SK-N-SH (cell line): ENCODE data around the gene TSPAN3. TPM values are rescaled to one million over a fixed set of nuclear protein-coding genes. Genes with fewer than 3 reads are reported as not detected.

ENCODE experiments used
- CTCF ChIA-PET: fragments of 300-600, 350-600 bp; formaldehyde crosslinking; extraction: SDS; loops from one replicate; lab custom pipeline; 2021; lab: Yijun Ruan, JAX
- POLR2A ChIA-PET: fragments of 350-600 bp; sonication (Branson Sonifier 250); formaldehyde crosslinking; extraction: SDS; loops from one replicate; lab custom pipeline; 2020; ENCODE audit warnings: antibody characterized with exemption, inconsistent platforms; lab: Yijun Ruan, JAX
- DNase-seq: peaks from one replicate; pipeline ENCODE4 v3.0.0; 2012
- H2AFZ ChIP-seq: fragments of 200-600 bp; sonication (generic); 2 replicates; pipeline ENCODE4 v1.8.1; 2016; ENCODE audit warnings: antibody characterized with exemption, mild to moderate bottlenecking, low read depth
- H3F3A ChIP-seq: fragments of 200-600 bp; sonication (generic); replicated peaks from 2 replicates; pipeline ENCODE3; 2016; ENCODE audit warnings: antibody characterized with exemption, mild to moderate bottlenecking; ENCODE audit not compliant: insufficient read depth
- H3K27ac ChIP-seq, 2 experiments: fragments of 200-500 bp in 1 of 2; fragments of 200-600 bp in 1 of 2; sonication (Bioruptor generic) in 1 of 2; sonication (generic), shearing (Covaris generic) in 1 of 2; 2 replicates each; pipeline versions ENCODE4 v1.5.1 to v1.6.1; 2014 to 2016; ENCODE audit warnings: low read depth in 2 of 2, inconsistent platforms in 1 of 2, low read length in 1 of 2, mild to moderate bottlenecking in 1 of 2, mixed read lengths in 1 of 2
- H3K27me3 ChIP-seq: fragments of 200-600 bp; sonication (generic), shearing (Covaris generic); 2 replicates; pipeline ENCODE4 v1.6.1; 2016; ENCODE audit warnings: mixed run types; ENCODE audit not compliant: insufficient read depth
- H3K36me3 ChIP-seq, 2 experiments: fragments of 200-500 bp in 1 of 2; fragments of 200-600 bp in 1 of 2; sonication (Bioruptor generic) in 1 of 2; sonication (generic) in 1 of 2; replicated peaks in 1 of 2; 2 replicates each; pipeline versions ENCODE3 to v1.5.1; 2014 to 2016; ENCODE audit warnings: low read length in 1 of 2, mild to moderate bottlenecking in 1 of 2; ENCODE audit not compliant: insufficient read depth in 2 of 2, control insufficient read depth in 1 of 2
- H3K4me1 ChIP-seq, 2 experiments: fragments of 200-500 bp in 1 of 2; fragments of 200-600 bp in 1 of 2; sonication (Bioruptor generic) in 1 of 2; sonication (generic), shearing (Covaris generic) in 1 of 2; 2 replicates each; pipeline versions ENCODE4 v1.5.1 to v1.6.1; 2014 to 2016; ENCODE audit warnings: low read depth in 1 of 2, low read length in 1 of 2, mixed run types in 1 of 2; ENCODE audit not compliant: insufficient read depth in 2 of 2, control insufficient read depth in 1 of 2
- H3K4me2 ChIP-seq: fragments of 200-600 bp; sonication (generic), shearing (Covaris generic); 2 replicates; pipeline ENCODE4 v1.6.1; 2017; ENCODE audit warnings: mixed run types
- H3K4me3 ChIP-seq, 2 experiments: fragments of 200-500 bp in 1 of 2; fragments of 200-600 bp in 1 of 2; sonication (Bioruptor generic) in 1 of 2; sonication (generic), shearing (Covaris generic) in 1 of 2; 2 replicates each; pipeline versions ENCODE4 v1.5.1 to v1.8.1; 2014 to 2016; ENCODE audit warnings: low read depth in 2 of 2, inconsistent platforms in 1 of 2, low read length in 1 of 2, mild to moderate bottlenecking in 1 of 2, mixed read lengths in 1 of 2, moderate library complexity in 1 of 2
- H3K79me2 ChIP-seq: fragments of 200-600 bp; sonication (generic); 2 replicates; pipeline ENCODE4 v1.8.1; 2017; ENCODE audit warnings: mild to moderate bottlenecking; ENCODE audit not compliant: insufficient read depth
- H3K9ac ChIP-seq: fragments of 200-600 bp; sonication (generic); 2 replicates; pipeline ENCODE4 v1.6.1; 2017; ENCODE audit warnings: mixed run types
- H3K9me2 ChIP-seq: fragments of 200-600 bp; sonication (generic); 2 replicates; pipeline ENCODE4 v1.6.1; 2017; ENCODE audit warnings: mixed run types
- H3K9me3 ChIP-seq: fragments of 200-600 bp; sonication (generic); 2 replicates; pipeline ENCODE4 v1.6.1; 2017; ENCODE audit warnings: mixed run types, mild to moderate bottlenecking, moderate library complexity
- H4K20me1 ChIP-seq: fragments of 200-600 bp; sonication (generic); 2 replicates; pipeline ENCODE4 v1.6.1; 2017; ENCODE audit warnings: mild to moderate bottlenecking, mixed run types; ENCODE audit not compliant: insufficient read depth
- CTCF ChIP-seq: fragments of 200-600 bp; sonication (generic); IDR thresholded peaks from 2 replicates; pipeline ENCODE4 v1.6.1; 2017; ENCODE audit warnings: antibody characterized with exemption, mild to moderate bottlenecking, moderate library complexity
- IRF3 ChIP-seq: fragments of 150-350 bp; IDR thresholded peaks from 2 replicates; pipeline ENCODE4 v1.6.1; 2016; ENCODE audit warnings: mild to moderate bottlenecking, low read depth, low read length
- MXI1 ChIP-seq: IDR thresholded peaks from 2 replicates; pipeline ENCODE4 v1.6.1; 2012; ENCODE audit warnings: mild to moderate bottlenecking, low read depth, low read length, improper control_type of control experiment
- NRF1 ChIP-seq: IDR thresholded peaks from 2 replicates; pipeline ENCODE4 v1.6.1; 2012; ENCODE audit warnings: low read depth, mild to moderate bottlenecking, low read length
- PBX3 ChIP-seq: IDR thresholded peaks from 2 replicates; pipeline ENCODE4; 2012
- POLR2AphosphoS5 ChIP-seq: IDR thresholded peaks from 2 replicates; pipeline ENCODE4 v1.6.1; 2012; ENCODE audit warnings: low read depth, low read length
- RCOR1 ChIP-seq: fragments of 150-350 bp; IDR thresholded peaks from 2 replicates; pipeline ENCODE4 v1.6.1; 2017; ENCODE audit warnings: antibody characterized with exemption, low read length
- REST ChIP-seq: IDR thresholded peaks from 2 replicates; pipeline ENCODE4 v1.6.1; 2012; ENCODE audit warnings: mild to moderate bottlenecking, low read depth, low read length, moderate library complexity
- RXRA ChIP-seq: IDR thresholded peaks from 2 replicates; pipeline ENCODE4 v1.4.0; 2012; ENCODE audit warnings: low read depth, mild to moderate bottlenecking, borderline replicate concordance
- SMC3 ChIP-seq: IDR thresholded peaks from 2 replicates; pipeline ENCODE4 v1.6.1; 2012; ENCODE audit warnings: low read depth, low read length, improper control_type of control experiment
- TAF1 ChIP-seq: IDR thresholded peaks from 2 replicates; pipeline ENCODE4 v1.6.1; 2012; ENCODE audit warnings: low read depth, mild to moderate bottlenecking, low read length, moderate library complexity, borderline replicate concordance
- WGBS: methylation state at CpG from one replicate; pipeline ENCODE4 v1.1.6; 2017; ENCODE audit warnings: low lambda C conversion rate; 5-methylcytosine and 5-hydroxymethylcytosine counted together
- polyA plus RNA-seq, 3 experiments: library from polyadenylated mRNA; depleted of rRNA; stranded (reverse); fragments of >200 nt; gene quantifications; 2 replicates each; pipeline ENCODE4 v1.2.3, GENCODE V29; 2012

Gene TSPAN3
- polyA plus RNA-seq, 1 of the 3 experiments (the other 2 are of a cell fraction): 409 TPM

GRCh38 chr15:77032647-77033416, 38.1 kb downstream of the TSPAN3 start (continued):
- no peak for TF ChIP-seq REST
- TF ChIP-seq MXI1: no peak
- TF ChIP-seq POLR2AphosphoS5: no peak
- no peak for TF ChIP-seq SMC3
- no peak for TF ChIP-seq RCOR1
- no peak for TF ChIP-seq TAF1
- no peak for TF ChIP-seq CTCF

- H3K4me3 ChIP-seq: no peak overlapping the region
- H3F3A ChIP-seq: peaks cover under 1% of the 10 kb centered on the region
- H3K9ac ChIP-seq: no peak overlapping the region
- H3K27me3 ChIP-seq: no peaks in the 10 kb centered on the region
- H3K9me3 ChIP-seq: no peaks in the 10 kb centered on the region
- POLR2A ChIA-PET: no interaction called here
- 80% methylated on average over 4 of the region's 22 CpGs for WGBS
- DNase-seq: peak; percentile 23
- H3K27ac ChIP-seq: no peak overlapping the region
- CTCF ChIA-PET: interaction anchor here (1.2 to 2.3 kb wide), 4 partner anchors 9 to 841 kb away, joined by 3 to 12 read pairs (median 4); no protein-coding TSS in a partner anchor
- no peak overlapping the region for H2AFZ ChIP-seq
- H3K79me2 ChIP-seq: no peaks in the 10 kb centered on the region
- H3K4me1 ChIP-seq: no peaks in the 10 kb centered on the region; a peak in 1 of 4 replicates
- H3K36me3 ChIP-seq: peaks cover 0 to 2% of the 10 kb centered on the region in 2 experiments
- no peaks in the 10 kb centered on the region for H4K20me1 ChIP-seq
- TF ChIP-seq IRF3: no peak
- TF ChIP-seq NRF1: no peak
- no peak for TF ChIP-seq RXRA
- TF ChIP-seq PBX3: no peak
- H3K9me2 ChIP-seq: no peaks in the 10 kb centered on the region
- H3K4me2 ChIP-seq: no peak overlapping the region
These were observed 38.8 kb downstream of the TSPAN3 start for GRCh38 chr15:77032052-77032646.
